ENCODE results near the gene IMPA2.

GRCh38 chr18:11980494-11981191, 664 bp upstream of the IMPA2 start:
- peak; percentile 63 for TF ChIP-seq USF2 (CRISPR knock-in tag; IDR thresholded peaks at IDR 0.05)
- peak; percentile 78 for TF ChIP-seq SP1 (CRISPR knock-in tag; conservative IDR thresholded peaks at IDR 0.05)
- no peak for TF ChIP-seq CTCF (IDR thresholded peaks at IDR 0.05)
- TF ChIP-seq CDX4 (CRISPR knock-in tag; IDR thresholded peaks at IDR 0.05; ENCODE audit: borderline replicate concordance) = no peak
- TF ChIP-seq CBFB (CRISPR knock-in tag; IDR thresholded peaks at IDR 0.05; ENCODE audit: low read depth) = peak; percentile 42; the same call in 1 of the 2 replicates
- TF ChIP-seq FOXJ3 (CRISPR knock-in tag; IDR thresholded peaks at IDR 0.05; ENCODE audit: borderline replicate concordance) = no peak
- no peak for TF ChIP-seq PREB (CRISPR knock-in tag; IDR thresholded peaks at IDR 0.05; ENCODE audit: borderline replicate concordance)

Data from WTC11 (cell line).